Measurements from ENCODE around the gene AMFR. TPM values are rescaled to one million over a fixed set of nuclear protein-coding genes. Genes with fewer than 3 reads are reported as not detected.

Gene AMFR
- total and polyA plus RNA-seq, 2 of the 13 experiments (the other 11 are each of a cell fraction or from before 2014, with no cell fraction given): 52.9 to 108 TPM

- TF ChIP-seq HOXA7 (CRISPR knock-in tag; IDR thresholded peaks at IDR 0.05) (0 out of 2 replicates have a peak, but pooled peaks have one; percentile 59), NFE2L2 (IDR thresholded peaks at IDR 0.05; ENCODE audit: low read length) (no peak), HNF4G (IDR thresholded peaks at IDR 0.05; ENCODE audit: borderline replicate concordance, low read depth, low read length) (no peak), HNF4G (CRISPR knock-in tag; IDR thresholded peaks at IDR 0.05; ENCODE audit: borderline replicate concordance, low read depth) (no peak), TEAD3 (CRISPR knock-in tag; optimal IDR thresholded peaks at IDR 0.05; ENCODE audit: borderline replicate concordance) (peak; percentile 50), ZFY (CRISPR knock-in tag; IDR thresholded peaks at IDR 0.05) (peak; percentile 20; the same call in 1 of the 2 replicates), ZNF230 (CRISPR knock-in tag; IDR thresholded peaks at IDR 0.05) (no peak), POLR2AphosphoS2 (IDR thresholded peaks at IDR 0.05; ENCODE audit: low read depth, low read length) (no peak), HCFC1 (IDR thresholded peaks at IDR 0.05; ENCODE audit: low read depth, low read length) (no peak), CERS6 (CRISPR knock-in tag; IDR thresholded peaks at IDR 0.05) (no peak), SRSF4 (IDR thresholded peaks at IDR 0.05; ENCODE audit: low read depth, low read length, poor library complexity, severe bottlenecking) (no peak), SOX5 (CRISPR knock-in tag; IDR thresholded peaks at IDR 0.05; ENCODE audit: borderline replicate concordance) (no peak), CCDC6 (CRISPR knock-in tag; IDR thresholded peaks at IDR 0.05) (no peak), YY1 (IDR thresholded peaks at IDR 0.05; ENCODE audit: insufficient read depth, insufficient replicate concordance, low read depth, low read length) (peak; percentile 77), ZSCAN25 (CRISPR knock-in tag; IDR thresholded peaks at IDR 0.05) (peak; percentile 79), ZNF33B (CRISPR knock-in tag; IDR thresholded peaks at IDR 0.05) (0 out of 2 replicates have a peak, but pooled peaks have one; percentile 21), ZBTB39 (CRISPR knock-in tag; IDR thresholded peaks at IDR 0.05) (no peak), CREB3 (CRISPR knock-in tag; IDR thresholded peaks at IDR 0.05) (no peak), NFIB (CRISPR knock-in tag; IDR thresholded peaks at IDR 0.05; ENCODE audit: borderline replicate concordance) (no peak), ZBTB4 (CRISPR knock-in tag; IDR thresholded peaks at IDR 0.05; ENCODE audit: borderline replicate concordance) (no peak), ZNF761 (CRISPR knock-in tag; conservative IDR thresholded peaks at IDR 0.05) (no peak), ZNF550 (CRISPR knock-in tag; IDR thresholded peaks at IDR 0.05; ENCODE audit: borderline replicate concordance) (peak; percentile 62; the same call in 1 of the 2 replicates), RNF2 (conservative IDR thresholded peaks at IDR 0.05; ENCODE audit: low read depth) (0 out of 2 replicates have a peak, but pooled peaks have one; percentile 24)
Observed at GRCh38 chr16:56317998-56318826, 107.1 kb downstream of the AMFR start (continued).
